Measurements from ENCODE around the gene APLP1.
A peak's percentile ranks its signal among the peaks of the same experiment; 100 is the strongest.
"Not testable (repeated sequence)": the region's sequence is repeated elsewhere in the genome, so short reads cannot be mapped to it uniquely, and the experiment has no call there.

Gene APLP1

GRCh38 chr19:35909684-35910035 is 41.3 kb downstream of the APLP1 start:
- Histone ChIP-seq H3K4me3 (ENCODE audit: control insufficient read depth in 1 of 7, extremely low read depth in 1 of 7, insufficient read depth in 4 of 7, low read depth in 2 of 7, low read length in 6 of 7) (peak overlapping the region in 6 of 7 experiments; percentile 0 to 68 (median 33)), H3K4me1 (ENCODE audit: control extremely low read depth in 1 of 4, control insufficient read depth in 4 of 4, insufficient read depth in 4 of 4, low read length in 3 of 4) (peaks cover 8 to 77% (median 50%) of the 10 kb centered on the region in 4 experiments), H3K27ac (ENCODE audit: insufficient read depth in 1 of 2, low read depth in 1 of 2, low read length in 2 of 2, poor library complexity in 1 of 2, severe bottlenecking in 2 of 2) (peak overlapping the region; percentile 85 to 90), H3K36me3 (ENCODE audit: control insufficient read depth in 4 of 4, insufficient read depth in 4 of 4, low read length in 3 of 4) (no peaks in the 10 kb centered on the region), H3K27me3 (replicated peaks in 2 of 5; ENCODE audit: control insufficient read depth in 4 of 5, insufficient read depth in 5 of 5, low read length in 4 of 5) (no peaks in the 10 kb centered on the region), H3K9me3 (ENCODE audit: control extremely low read depth in 1 of 5, control insufficient read depth in 4 of 5, insufficient read depth in 2 of 5, low read depth in 1 of 5, low read length in 4 of 5) (no peaks in the 10 kb centered on the region)
- ChIA-PET CTCF (interaction anchor here (1.7 to 4.4 kb wide), 4 partner anchors 11 to 26 kb away, joined by 6 to 16 read pairs (median 10); no protein-coding TSS in a partner anchor), POLR2A (interaction anchor here (0.8 to 2.1 kb wide), 7 partner anchors 9 to 30 kb away, joined by 3 to 15 read pairs (median 5); partner anchors contain the start of gene NFKBID)
- no peak for DNase-seq
- 54% methylated on average over 5 of the region's 6 CpGs for WGBS (ENCODE audit: insufficient coverage)

GRCh38 chr19:35910355-35910754 is 42.0 kb downstream of the APLP1 start:
- 95% methylated on average over 7 of the region's 14 CpGs for WGBS (ENCODE audit: insufficient coverage)
- H3K36me3 ChIP-seq (ENCODE audit: control insufficient read depth in 4 of 4, insufficient read depth in 4 of 4, low read length in 3 of 4); H3K27me3 ChIP-seq (replicated peaks in 2 of 5; ENCODE audit: control insufficient read depth in 4 of 5, insufficient read depth in 5 of 5, low read length in 4 of 5); H3K9me3 ChIP-seq (ENCODE audit: control extremely low read depth in 1 of 5, control insufficient read depth in 4 of 5, insufficient read depth in 2 of 5, low read depth in 1 of 5, low read length in 4 of 5); DNase-seq; H3K4me3 ChIP-seq (ENCODE audit: control insufficient read depth in 1 of 7, extremely low read depth in 1 of 7, insufficient read depth in 4 of 7, low read depth in 2 of 7, low read length in 6 of 7): not testable (repeated sequence)
- POLR2A ChIA-PET: interaction anchor here (2.1 kb wide), 1 partner anchor 10 kb away, joined by 15 read pairs; the partner anchor contains the start of gene NFKBID
- peak overlapping the region in 1 of 2 experiments; percentile 85 for H3K27ac ChIP-seq (ENCODE audit: insufficient read depth in 1 of 2, low read depth in 1 of 2, low read length in 2 of 2, poor library complexity in 1 of 2, severe bottlenecking in 2 of 2)
- CTCF ChIA-PET: interaction anchor here (0.6 to 4.4 kb wide), 4 partner anchors 17 to 28 kb away, joined by 3 to 16 read pairs (median 7); no protein-coding TSS in a partner anchor
- peaks cover 5 to 74% (median 43%) of the 10 kb centered on the region in 4 experiments for H3K4me1 ChIP-seq (ENCODE audit: control extremely low read depth in 1 of 4, control insufficient read depth in 4 of 4, insufficient read depth in 4 of 4, low read length in 3 of 4)

GRCh38 chr19:35911173-35911572 is 42.8 kb downstream of the APLP1 start:
- no peaks in the 10 kb centered on the region for H3K36me3 ChIP-seq (ENCODE audit: control insufficient read depth in 4 of 4, insufficient read depth in 4 of 4, low read length in 3 of 4)
- no peaks in the 10 kb centered on the region for H3K27me3 ChIP-seq (replicated peaks in 2 of 5; ENCODE audit: control insufficient read depth in 4 of 5, insufficient read depth in 5 of 5, low read length in 4 of 5)
- ChIA-PET CTCF (interaction anchor here (0.7 to 4.4 kb wide), 8 partner anchors 8 to 58 kb away, joined by 3 to 16 read pairs (median 5); no protein-coding TSS in a partner anchor), POLR2A (no interaction called here)
- H3K4me3 ChIP-seq (ENCODE audit: control insufficient read depth in 1 of 7, extremely low read depth in 1 of 7, insufficient read depth in 4 of 7, low read depth in 2 of 7, low read length in 6 of 7): no peak overlapping the region
- H3K9me3 ChIP-seq (ENCODE audit: control extremely low read depth in 1 of 5, control insufficient read depth in 4 of 5, insufficient read depth in 2 of 5, low read depth in 1 of 5, low read length in 4 of 5): no peaks in the 10 kb centered on the region
- no peak overlapping the region for H3K27ac ChIP-seq (ENCODE audit: insufficient read depth in 1 of 2, low read depth in 1 of 2, low read length in 2 of 2, poor library complexity in 1 of 2, severe bottlenecking in 2 of 2)
- peak in 1 of 3 donors; percentile 20 for DNase-seq
- WGBS (ENCODE audit: insufficient coverage): 100% methylated on average over 1 of the region's 3 CpGs
- H3K4me1 ChIP-seq (ENCODE audit: control extremely low read depth in 1 of 4, control insufficient read depth in 4 of 4, insufficient read depth in 4 of 4, low read length in 3 of 4): peaks cover 5 to 69% (median 42%) of the 10 kb centered on the region in 4 experiments

- ChIA-PET POLR2A (no interaction called here), CTCF (interaction anchor here (0.7 to 4.4 kb wide), 9 partner anchors 9 to 58 kb away, joined by 3 to 16 read pairs (median 4); no protein-coding TSS in a partner anchor)
- Histone ChIP-seq H3K9me3 (ENCODE audit: control extremely low read depth in 1 of 5, control insufficient read depth in 4 of 5, insufficient read depth in 2 of 5, low read depth in 1 of 5, low read length in 4 of 5) (no peaks in the 10 kb centered on the region), H3K4me3 (ENCODE audit: control insufficient read depth in 1 of 7, extremely low read depth in 1 of 7, insufficient read depth in 4 of 7, low read depth in 2 of 7, low read length in 6 of 7) (peak overlapping the region in 1 of 7 experiments; percentile 8), H3K36me3 (ENCODE audit: control insufficient read depth in 4 of 4, insufficient read depth in 4 of 4, low read length in 3 of 4) (no peaks in the 10 kb centered on the region), H3K4me1 (ENCODE audit: control extremely low read depth in 1 of 4, control insufficient read depth in 4 of 4, insufficient read depth in 4 of 4, low read length in 3 of 4) (peaks cover 5 to 64% (median 42%) of the 10 kb centered on the region in 4 experiments), H3K27me3 (replicated peaks in 2 of 5; ENCODE audit: control insufficient read depth in 4 of 5, insufficient read depth in 5 of 5, low read length in 4 of 5) (no peaks in the 10 kb centered on the region), H3K27ac (ENCODE audit: insufficient read depth in 1 of 2, low read depth in 1 of 2, low read length in 2 of 2, poor library complexity in 1 of 2, severe bottlenecking in 2 of 2) (no peak overlapping the region)
- 50% methylated on average over 2 of the region's 5 CpGs for WGBS (ENCODE audit: insufficient coverage)
- no peak for DNase-seq
Measured at GRCh38 chr19:35911790-35912189, 43.4 kb downstream of the APLP1 start.

- DNase-seq: no peak
- H3K27ac ChIP-seq (ENCODE audit: insufficient read depth in 1 of 2, low read depth in 1 of 2, low read length in 2 of 2, poor library complexity in 1 of 2, severe bottlenecking in 2 of 2): no peak overlapping the region
- CTCF ChIA-PET: interaction anchor here (0.9 to 1.2 kb wide), 2 partner anchors 13 to 32 kb away, joined by 3 to 4 read pairs; no protein-coding TSS in a partner anchor
- H3K36me3 ChIP-seq (ENCODE audit: control insufficient read depth in 4 of 4, insufficient read depth in 4 of 4, low read length in 3 of 4): no peaks in the 10 kb centered on the region
- H3K27me3 ChIP-seq (replicated peaks in 2 of 5; ENCODE audit: control insufficient read depth in 4 of 5, insufficient read depth in 5 of 5, low read length in 4 of 5): no peaks in the 10 kb centered on the region
- POLR2A ChIA-PET: no interaction called here
- H3K4me3 ChIP-seq (ENCODE audit: control insufficient read depth in 1 of 7, extremely low read depth in 1 of 7, insufficient read depth in 4 of 7, low read depth in 2 of 7, low read length in 6 of 7): no peak overlapping the region
- H3K9me3 ChIP-seq (ENCODE audit: control extremely low read depth in 1 of 5, control insufficient read depth in 4 of 5, insufficient read depth in 2 of 5, low read depth in 1 of 5, low read length in 4 of 5): no peaks in the 10 kb centered on the region
- peaks cover 5 to 46% (median 26%) of the 10 kb centered on the region in 4 experiments for H3K4me1 ChIP-seq (ENCODE audit: control extremely low read depth in 1 of 4, control insufficient read depth in 4 of 4, insufficient read depth in 4 of 4, low read length in 3 of 4)
- 83% methylated on average over 7 of the region's 7 CpGs for WGBS (ENCODE audit: insufficient coverage)
Measured at GRCh38 chr19:35913589-35913988, 45.2 kb downstream of the APLP1 start.

GRCh38 chr19:35915443-35915842 is 47.1 kb downstream of the APLP1 start:
- Histone ChIP-seq H3K4me1 (ENCODE audit: control extremely low read depth in 1 of 4, control insufficient read depth in 4 of 4, insufficient read depth in 4 of 4, low read length in 3 of 4) (peaks cover 0 to 28% (median 9%) of the 10 kb centered on the region in 4 experiments), H3K4me3 (ENCODE audit: control insufficient read depth in 1 of 7, extremely low read depth in 1 of 7, insufficient read depth in 4 of 7, low read depth in 2 of 7, low read length in 6 of 7) (no peak overlapping the region), H3K36me3 (ENCODE audit: control insufficient read depth in 4 of 4, insufficient read depth in 4 of 4, low read length in 3 of 4) (no peaks in the 10 kb centered on the region), H3K27ac (ENCODE audit: insufficient read depth in 1 of 2, low read depth in 1 of 2, low read length in 2 of 2, poor library complexity in 1 of 2, severe bottlenecking in 2 of 2) (no peak overlapping the region), H3K27me3 (replicated peaks in 2 of 5; ENCODE audit: control insufficient read depth in 4 of 5, insufficient read depth in 5 of 5, low read length in 4 of 5) (no peaks in the 10 kb centered on the region), H3K9me3 (ENCODE audit: control extremely low read depth in 1 of 5, control insufficient read depth in 4 of 5, insufficient read depth in 2 of 5, low read depth in 1 of 5, low read length in 4 of 5) (no peaks in the 10 kb centered on the region)
- ChIA-PET POLR2A (interaction anchor here (0.7 kb wide), 1 partner anchor 196 kb away, joined by 4 read pairs; no protein-coding TSS in a partner anchor), CTCF (interaction anchor here (2.7 kb wide), 1 partner anchor 33 kb away, joined by 8 read pairs; no protein-coding TSS in a partner anchor)
- WGBS (ENCODE audit: insufficient coverage): no CpG with 5 or more reads among the region's 3 CpGs
- no peak for DNase-seq

- CTCF ChIA-PET: interaction anchor here (2.1 kb wide), 1 partner anchor 12 kb away, joined by 5 read pairs; no protein-coding TSS in a partner anchor
- H3K4me3 ChIP-seq (ENCODE audit: control insufficient read depth in 1 of 7, extremely low read depth in 1 of 7, insufficient read depth in 4 of 7, low read depth in 2 of 7, low read length in 6 of 7): no peak overlapping the region
Measured at GRCh38 chr19:35919306-35919705, 50.9 kb downstream of the APLP1 start.

More at GRCh38 chr19:35919306-35919705, 50.9 kb downstream of the APLP1 start:
- POLR2A ChIA-PET: no interaction called here
- no peak for DNase-seq
- no peak overlapping the region for H3K27ac ChIP-seq (ENCODE audit: insufficient read depth in 1 of 2, low read depth in 1 of 2, low read length in 2 of 2, poor library complexity in 1 of 2, severe bottlenecking in 2 of 2)
- peaks cover 0 to 9% (median 0%) of the 10 kb centered on the region in 4 experiments for H3K4me1 ChIP-seq (ENCODE audit: control extremely low read depth in 1 of 4, control insufficient read depth in 4 of 4, insufficient read depth in 4 of 4, low read length in 3 of 4)
- H3K9me3 ChIP-seq (ENCODE audit: control extremely low read depth in 1 of 5, control insufficient read depth in 4 of 5, insufficient read depth in 2 of 5, low read depth in 1 of 5, low read length in 4 of 5): no peaks in the 10 kb centered on the region
- H3K36me3 ChIP-seq (ENCODE audit: control insufficient read depth in 4 of 4, insufficient read depth in 4 of 4, low read length in 3 of 4): no peaks in the 10 kb centered on the region
- WGBS (ENCODE audit: insufficient coverage): 97% methylated on average over 11 of the region's 11 CpGs
- H3K27me3 ChIP-seq (replicated peaks in 2 of 5; ENCODE audit: control insufficient read depth in 4 of 5, insufficient read depth in 5 of 5, low read length in 4 of 5): no peaks in the 10 kb centered on the region
